Fibroblast of villous mesenchyme (primary cell): ENCODE measurements around the gene WFS1. TPM values are rescaled to one million over a fixed set of nuclear protein-coding genes. Genes with fewer than 3 reads are reported as not detected.

Experiments
- DNase-seq: peaks from one replicate; pipeline ENCODE4 v3.0.0-alpha.2; 2010; ENCODE audit warnings: low read depth
- H3K4me3 ChIP-seq: 2 replicates; pipeline ENCODE4 v1.5.1; 2011; ENCODE audit warnings: low read depth, mild to moderate bottlenecking, low read length
- CTCF ChIP-seq: IDR thresholded peaks from 2 replicates; pipeline ENCODE4 v1.5.1; 2012; ENCODE audit warnings: low read depth, mild to moderate bottlenecking, low read length; ENCODE audit not compliant: insufficient read depth
- total RNA-seq: library from RNA; depleted of rRNA; stranded (reverse); fragments of >200 nt; gene quantifications from 2 replicates; pipeline ENCODE4 v1.2.3, GENCODE V29; 2012

WFS1 gene
- total RNA-seq, 1 donor: 42.3 TPM

GRCh38 chr4:6318206-6318605 is 48.6 kb downstream of the WFS1 start:
- no peak for TF ChIP-seq CTCF
- no peak overlapping the region for H3K4me3 ChIP-seq
- no peak for DNase-seq

- TF ChIP-seq CTCF: no peak
- H3K4me3 ChIP-seq: no peak overlapping the region
- DNase-seq: no peak
These were observed 50.0 kb downstream of the WFS1 start for GRCh38 chr4:6319530-6320150.

GRCh38 chr4:6320663-6321062 is 51.0 kb downstream of the WFS1 start:
- no peak for DNase-seq
- no peak for TF ChIP-seq CTCF
- H3K4me3 ChIP-seq: no peak overlapping the region

- no peak for DNase-seq
- no peak for TF ChIP-seq CTCF
- no peak overlapping the region for H3K4me3 ChIP-seq
These were observed 51.7 kb downstream of the WFS1 start for GRCh38 chr4:6321361-6321760.

- no peak for DNase-seq
- H3K4me3 ChIP-seq: no peak overlapping the region
- TF ChIP-seq CTCF: no peak
These were observed 52.6 kb downstream of the WFS1 start for GRCh38 chr4:6322067-6322760.

GRCh38 chr4:6322761-6323566 is 53.3 kb downstream of the WFS1 start:
- no peak for TF ChIP-seq CTCF
- no peak for DNase-seq
- H3K4me3 ChIP-seq: no peak overlapping the region
